Heart right ventricle (tissue), 16 donors: ENCODE data around the gene PODXL2. TPM values are rescaled to one million over a fixed set of nuclear protein-coding genes. Genes with fewer than 3 reads are reported as not detected.
"Not testable (repeated sequence)": the region's sequence is repeated elsewhere in the genome, so short reads cannot be mapped to it uniquely, and the experiment has no call there.

Experiments
- ATAC-seq, 8 donors: fragments of 200-7000 bp; cut with Tn5 transposase; one replicate each; pipeline ENCODE4 v1.9.1; 2020; ENCODE audit warnings: mild to moderate bottlenecking in 8 of 8, moderate library complexity in 8 of 8, moderate number of reproducible peaks in 1 of 8
- DNase-seq, 2 donors: peaks; one replicate each; pipeline ENCODE4 v3.0.0-alpha.2; 2020
- H3K27ac ChIP-seq, 10 donors: fragments of 200-600 bp; sonication (generic) in 2 of 10; one replicate each; pipeline versions ENCODE4 v1.5.0 to v1.8.0; 2020 to 2022; ENCODE audit warnings: mild to moderate bottlenecking in 3 of 10
- H3K27me3 ChIP-seq, 7 donors: fragments of 200-600 bp; one replicate each; pipeline ENCODE4 v1.8.0; 2021 to 2022; ENCODE audit warnings: mild to moderate bottlenecking in 2 of 7
- H3K36me3 ChIP-seq, 9 donors: fragments of 200-600 bp; sonication (generic) in 1 of 9; one replicate each; pipeline versions ENCODE4 v1.5.0 to v1.8.0; 2020 to 2022; ENCODE audit warnings: mild to moderate bottlenecking in 2 of 9
- H3K4me1 ChIP-seq, 9 donors: fragments of 200-600 bp; sonication (generic) in 1 of 9; one replicate each; pipeline versions ENCODE4 v1.5.0 to v1.8.0; 2020 to 2022; ENCODE audit warnings: mild to moderate bottlenecking in 4 of 9
- H3K4me3 ChIP-seq, 10 donors: fragments of 200-600 bp; sonication (generic) in 2 of 10; one replicate each; pipeline versions ENCODE4 v1.5.0 to v1.8.0; 2020 to 2022; ENCODE audit warnings: mild to moderate bottlenecking in 7 of 10, moderate library complexity in 2 of 10
- H3K9me3 ChIP-seq, 11 donors: fragments of 200-600 bp in 10 of 11; sonication (generic) in 2 of 11; one replicate each; pipeline versions ENCODE4 v1.5.0 to v1.8.0; 2013 to 2022; ENCODE audit warnings: mild to moderate bottlenecking in 2 of 11, control low read depth in 1 of 11, moderate library complexity in 1 of 11
- WGBS, 2 donors: extraction: QIAGEN DNeasy Blood & Tissue Kit; methylation state at CpG; one replicate each; pipeline ENCODE4 v1.1.7; 2013; ENCODE audit warnings: inconsistent platforms in 1 of 2; 5-methylcytosine and 5-hydroxymethylcytosine counted together
- intact Hi-C, 10 donors: fragments of 100-400 bp; cut with DNase I; formaldehyde crosslinking; loops; one replicate each; pipeline versions ENCODE4 v1.11.1 to v1.14.2; 2022
- polyA plus RNA-seq, 2 donors: library from polyadenylated mRNA; stranded (reverse); fragments of 200-250 nt; gene quantifications; one replicate each; pipeline ENCODE4 v1.2.3, GENCODE V29; 2013
- total RNA-seq, 10 donors: library from RNA; stranded (reverse); fragmentation: NEBNext Ultra II Directional in 3 of 10; extraction: Animal tissue kit (Norgen Biotek cat#: 25700) in 3 of 10; gene quantifications; one replicate each; pipeline versions ENCODE4 v1.2.1 to v1.2.4, GENCODE V29; 2021 to 2023
- TF ChIP-seq, protein P1 (sequence below), 9 donors: fragments of 200-600 bp; sonication (generic) in 2 of 9; IDR thresholded peaks; one replicate each; pipeline versions ENCODE4 v1.5.0 to v1.8.0; 2021 to 2022; ENCODE audit warnings: antibody characterized with exemption in 9 of 9, mild to moderate bottlenecking in 5 of 9, moderate library complexity in 1 of 9
- donor health status: Arrhythmogenic right ventricular cardiomyopathy.
- donor health status: ischemic (EF 13 %, LVEDD 7.1; RV severe dilation, severe dysfunction).
- donor health status: healthy with polysubstance abuse.
- donor health status: DM: no; HTN: yes; CAD: no.
- donor health status: DM: no; HTN: no; CAD: no.
- donor health status: ischemic (EF 25% LVEDD 6.9; RV normal size, moderate dysfunction).
- donor health status: ischemic (EF 25% LVEDD 5.7; RV mildly dilated, moderate dysfunction).
- donor health status: healthy.
- donor health status: DM: yes; HTN: yes; CAD: no.
- donor health status: Ischemic cardiomyopathy.
- donor health status: ischemic (EF 35%, LVEDD 5.7; RV mildly dilated, moderate dysfunction).
- donor health status: nonischemic (EF 11% LVEDD 7.7; RV severe dilation, severe dysfunction).
- donor health status: DM: yes; HTN: yes; CAD: no.
- donor health status: PGD.
- donor health status: ischemic (EF 29% LVEDD 5.4; RV normal size, mild dysfunction).
- donor health status: nonischemic (EF 23%, LVEDD 6.1; RV moderate dilation, normal function).

The PODXL2 gene
- total and polyA plus RNA-seq, 12 donors: 0.42 to 4.0 (median 1.5) TPM

DNA sequence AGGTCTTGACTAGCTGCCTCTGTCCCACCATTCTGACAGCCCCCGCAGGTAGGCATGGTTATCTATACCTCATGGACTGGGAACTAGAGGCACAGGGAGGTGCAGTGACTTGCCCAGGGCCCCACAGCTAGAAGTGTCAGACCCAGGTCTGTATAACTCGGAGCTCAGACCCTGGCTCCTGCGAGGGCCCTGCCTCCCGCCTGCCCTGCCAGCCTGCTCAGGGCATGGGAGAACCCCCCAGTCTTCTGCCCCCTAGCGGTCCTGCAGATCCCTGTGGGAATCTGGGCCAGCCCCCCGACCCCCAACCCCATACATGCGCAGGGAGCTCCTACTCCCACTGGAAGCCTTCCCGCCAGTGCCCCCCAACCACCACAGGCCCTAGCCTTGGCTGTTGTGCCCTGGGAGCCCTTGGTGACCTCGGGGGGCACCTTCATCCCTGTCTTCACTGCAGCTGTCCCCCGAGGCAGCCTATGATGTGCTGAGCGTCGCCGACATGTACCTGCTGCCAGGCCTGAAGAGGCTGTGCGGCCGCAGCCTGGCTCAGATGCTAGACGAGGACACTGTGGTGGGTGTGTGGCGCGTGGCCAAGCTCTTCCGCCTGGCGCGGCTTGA is 50.7 kb downstream of the PODXL2 start:
- no peaks in the 10 kb centered on the region for H3K9me3 ChIP-seq
- peaks cover 0 to 50% (median 8%) of the 10 kb centered on the region in 9 donors for H3K4me1 ChIP-seq
- no peak for DNase-seq
- no peak for ATAC-seq
- TF ChIP-seq, protein P1, sequence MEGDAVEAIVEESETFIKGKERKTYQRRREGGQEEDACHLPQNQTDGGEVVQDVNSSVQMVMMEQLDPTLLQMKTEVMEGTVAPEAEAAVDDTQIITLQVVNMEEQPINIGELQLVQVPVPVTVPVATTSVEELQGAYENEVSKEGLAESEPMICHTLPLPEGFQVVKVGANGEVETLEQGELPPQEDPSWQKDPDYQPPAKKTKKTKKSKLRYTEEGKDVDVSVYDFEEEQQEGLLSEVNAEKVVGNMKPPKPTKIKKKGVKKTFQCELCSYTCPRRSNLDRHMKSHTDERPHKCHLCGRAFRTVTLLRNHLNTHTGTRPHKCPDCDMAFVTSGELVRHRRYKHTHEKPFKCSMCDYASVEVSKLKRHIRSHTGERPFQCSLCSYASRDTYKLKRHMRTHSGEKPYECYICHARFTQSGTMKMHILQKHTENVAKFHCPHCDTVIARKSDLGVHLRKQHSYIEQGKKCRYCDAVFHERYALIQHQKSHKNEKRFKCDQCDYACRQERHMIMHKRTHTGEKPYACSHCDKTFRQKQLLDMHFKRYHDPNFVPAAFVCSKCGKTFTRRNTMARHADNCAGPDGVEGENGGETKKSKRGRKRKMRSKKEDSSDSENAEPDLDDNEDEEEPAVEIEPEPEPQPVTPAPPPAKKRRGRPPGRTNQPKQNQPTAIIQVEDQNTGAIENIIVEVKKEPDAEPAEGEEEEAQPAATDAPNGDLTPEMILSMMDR (IDR thresholded peaks at IDR 0.05): peak in 2 of 9 donors; percentile 7 to 19
- no peak overlapping the region for H3K4me3 ChIP-seq
- intact Hi-C loops: loop anchor here in 2 of 10 donors (5.0 to 10.0 kb wide), 2 partner anchors 87 to 145 kb away; partner anchors contain the start of genes MGLL (in 1 of the 2) and TPRA1 (in 1 of the 2)
- peak overlapping the region in 1 of 10 donors; percentile 72 for H3K27ac ChIP-seq
- H3K27me3 ChIP-seq: no peaks in the 10 kb centered on the region
- peaks cover 0 to 59% (median 21%) of the 10 kb centered on the region in 9 donors for H3K36me3 ChIP-seq
- WGBS, 2 donors: 90 to 92% methylated on average over 21 of the region's 21 CpGs

- intact Hi-C loops: loop anchor here in 1 of 10 donors (10.0 kb wide), 1 partner anchor 145 kb away; the partner anchor contains the start of gene MGLL
- peaks cover 0 to 53% (median 21%) of the 10 kb centered on the region in 9 donors for H3K36me3 ChIP-seq
- H3K27me3 ChIP-seq: no peaks in the 10 kb centered on the region
- H3K4me1 ChIP-seq: peaks cover 0 to 47% (median 5%) of the 10 kb centered on the region in 9 donors
- DNase-seq (no peak), ATAC-seq (no peak)
- 96 to 97% methylated on average over 18 to 21 of the region's 21 CpGs for WGBS, 2 donors
- no peak overlapping the region for H3K27ac ChIP-seq
- no peaks in the 10 kb centered on the region for H3K9me3 ChIP-seq
- TF ChIP-seq, protein P1 (IDR thresholded peaks at IDR 0.05): no peak
- no peak overlapping the region for H3K4me3 ChIP-seq
Measured at GRCh38 chr3:127680146-127680661, 51.2 kb downstream of the PODXL2 start.

- H3K4me3 ChIP-seq: no peak overlapping the region
- intact Hi-C loops: loop anchor here in 2 of 10 donors (1.0 to 10.0 kb wide), 2 partner anchors 14 to 144 kb away; partner anchors contain the start of gene MGLL (in 1 of the 2)
- TF ChIP-seq, protein P1 (IDR thresholded peaks at IDR 0.05): no peak
- peak overlapping the region in 1 of 10 donors; percentile 31 for H3K27ac ChIP-seq
- H3K27me3 ChIP-seq: no peaks in the 10 kb centered on the region
- peaks cover 0 to 47% (median 21%) of the 10 kb centered on the region in 9 donors for H3K36me3 ChIP-seq
- H3K4me1 ChIP-seq: peaks cover 0 to 44% (median 3%) of the 10 kb centered on the region in 9 donors
- no peak for DNase-seq
- no peaks in the 10 kb centered on the region for H3K9me3 ChIP-seq
- no peak for ATAC-seq
- 93 to 98% methylated on average over 1 of the region's 1 CpG for WGBS, 2 donors
Measured at GRCh38 chr3:127680798-127681221, 51.8 kb downstream of the PODXL2 start.

GRCh38 chr3:127682175-127682554 is 53.2 kb downstream of the PODXL2 start:
- Histone ChIP-seq H3K27ac (peak overlapping the region in 1 of 10 donors; percentile 31), H3K4me1 (peaks cover 0 to 31% (median 3%) of the 10 kb centered on the region in 9 donors), H3K36me3 (peaks cover 0 to 34% (median 12%) of the 10 kb centered on the region in 9 donors)
- ATAC-seq, H3K4me3 ChIP-seq, H3K9me3 ChIP-seq, H3K27me3 ChIP-seq, DNase-seq: not testable (repeated sequence)
- intact Hi-C loops: loop anchor here in 1 of 10 donors (10.0 kb wide), 1 partner anchor 143 kb away; the partner anchor contains the start of gene MGLL
- 94% methylated on average over 6 of the region's 6 CpGs for WGBS, 2 donors
